ENCODE measurements around the gene TMOD1. TPM values are rescaled to one million over a fixed set of nuclear protein-coding genes. Genes with fewer than 3 reads are reported as not detected.

Gene TMOD1
- polyA plus RNA-seq, 1 of the 3 experiments (the other 2 are of a cell fraction): 0.54 TPM

GRCh38 chr9:97473717-97474116 is 27.7 kb upstream of the TMOD1 start:
- Histone ChIP-seq H3K27ac (ENCODE audit: low read depth in 2 of 2, low read length in 1 of 2) (no peak overlapping the region), H3K9ac (no peak overlapping the region), H4K20me1 (ENCODE audit: insufficient read depth) (no peaks in the 10 kb centered on the region), H3K9me2 (no peaks in the 10 kb centered on the region), H3K4me2 (no peak overlapping the region), H3F3A (replicated peaks; ENCODE audit: insufficient read depth) (no peaks in the 10 kb centered on the region), H3K79me2 (ENCODE audit: insufficient read depth) (no peaks in the 10 kb centered on the region), H3K27me3 (ENCODE audit: insufficient read depth) (no peaks in the 10 kb centered on the region), H3K9me3 (no peaks in the 10 kb centered on the region), H3K4me3 (ENCODE audit: low read depth in 2 of 2, low read length in 1 of 2) (no peak overlapping the region), H3K36me3 (replicated peaks in 1 of 2; ENCODE audit: control insufficient read depth in 1 of 2, insufficient read depth in 2 of 2, low read length in 1 of 2) (peaks cover 4% of the 10 kb centered on the region in 2 experiments), H2AFZ (ENCODE audit: low read depth) (no peak overlapping the region), H3K4me1 (ENCODE audit: control insufficient read depth in 1 of 2, insufficient read depth in 2 of 2, low read depth in 1 of 2, low read length in 1 of 2) (peaks cover 0 to 6% of the 10 kb centered on the region in 2 experiments; a peak in 3 of 4 replicates)
- ChIA-PET POLR2A (interaction anchor here (0.9 to 1.2 kb wide), 2 partner anchors 29 to 158 kb away, joined by 3 read pairs; no protein-coding TSS in a partner anchor), CTCF (interaction anchor here (1.0 to 10.1 kb wide), 4 partner anchors 12 to 132 kb away, joined by 4 to 677 read pairs (median 79); partner anchors contain the start of genes TDRD7 and TMOD1)
- TF ChIP-seq MXI1 (IDR thresholded peaks at IDR 0.05; ENCODE audit: low read depth, low read length): no peak
- 68% methylated on average over 3 of the region's 3 CpGs for WGBS (ENCODE audit: low lambda C conversion rate)
- no peak for DNase-seq

GRCh38 chr9:97474372-97474925 is 27.0 kb upstream of the TMOD1 start:
- Histone ChIP-seq H3K9me2 (no peaks in the 10 kb centered on the region), H3K27me3 (ENCODE audit: insufficient read depth) (no peaks in the 10 kb centered on the region), H3K36me3 (replicated peaks in 1 of 2; ENCODE audit: control insufficient read depth in 1 of 2, insufficient read depth in 2 of 2, low read length in 1 of 2) (peaks cover 4 to 8% of the 10 kb centered on the region in 2 experiments), H3K27ac (ENCODE audit: low read depth in 2 of 2, low read length in 1 of 2) (no peak overlapping the region), H3K79me2 (ENCODE audit: insufficient read depth) (no peaks in the 10 kb centered on the region), H3K4me1 (ENCODE audit: control insufficient read depth in 1 of 2, insufficient read depth in 2 of 2, low read depth in 1 of 2, low read length in 1 of 2) (peaks cover 0 to 10% of the 10 kb centered on the region in 2 experiments; a peak in 3 of 4 replicates), H3K4me2 (no peak overlapping the region), H3K4me3 (ENCODE audit: low read depth in 2 of 2, low read length in 1 of 2) (no peak overlapping the region), H3F3A (replicated peaks; ENCODE audit: insufficient read depth) (no peaks in the 10 kb centered on the region), H4K20me1 (ENCODE audit: insufficient read depth) (no peaks in the 10 kb centered on the region), H2AFZ (ENCODE audit: low read depth) (no peak overlapping the region), H3K9me3 (no peaks in the 10 kb centered on the region), H3K9ac (no peak overlapping the region)
- 89% methylated on average over 5 of the region's 5 CpGs for WGBS (ENCODE audit: low lambda C conversion rate)
- ChIA-PET CTCF (interaction anchor here (0.8 to 10.1 kb wide), 4 partner anchors 19 to 131 kb away, joined by 3 to 677 read pairs (median 79); partner anchors contain the start of genes TDRD7 and TMOD1), POLR2A (interaction anchor here (0.9 to 1.2 kb wide), 2 partner anchors 29 to 158 kb away, joined by 3 read pairs; no protein-coding TSS in a partner anchor)
- no peak for DNase-seq
- TF ChIP-seq RAD21 (IDR thresholded peaks at IDR 0.05; ENCODE audit: low read length) (no peak), SIN3A (IDR thresholded peaks at IDR 0.05; ENCODE audit: borderline replicate concordance, low read depth, low read length) (no peak), EP300 (IDR thresholded peaks at IDR 0.05; ENCODE audit: borderline replicate concordance in 1 of 2, low read depth in 1 of 2, low read length in 1 of 2) (no peak), CTCF (IDR thresholded peaks at IDR 0.05) (no peak), FOSL2 (IDR thresholded peaks at IDR 0.05; ENCODE audit: borderline replicate concordance, low read depth) (no peak), MXI1 (IDR thresholded peaks at IDR 0.05; ENCODE audit: low read depth, low read length) (no peak), USF1 (IDR thresholded peaks at IDR 0.05; ENCODE audit: borderline replicate concordance, low read depth) (no peak), IRF3 (IDR thresholded peaks at IDR 0.05; ENCODE audit: low read depth, low read length) (no peak), ZBTB33 (IDR thresholded peaks at IDR 0.05; ENCODE audit: borderline replicate concordance, low read depth) (no peak), RFX5 (IDR thresholded peaks at IDR 0.05; ENCODE audit: low read length) (no peak), GABPA (IDR thresholded peaks at IDR 0.05; ENCODE audit: low read depth) (no peak), REST (IDR thresholded peaks at IDR 0.05; ENCODE audit: low read depth, low read length) (no peak), TEAD4 (IDR thresholded peaks at IDR 0.05; ENCODE audit: borderline replicate concordance, insufficient read depth) (no peak), POLR2AphosphoS5 (IDR thresholded peaks at IDR 0.05; ENCODE audit: low read depth, low read length) (no peak), ELF1 (IDR thresholded peaks at IDR 0.05) (no peak), FOXM1 (IDR thresholded peaks at IDR 0.05; ENCODE audit: low read depth) (no peak), NFIC (IDR thresholded peaks at IDR 0.05; ENCODE audit: borderline replicate concordance) (no peak)
